Measurements from ENCODE around the gene ARIH2. TPM values are rescaled to one million over a fixed set of nuclear protein-coding genes. Genes with fewer than 3 reads are reported as not detected.

ARIH2 gene
- total RNA-seq, 2 experiments from 2014 or later = 91.0 to 95.0 TPM

GRCh38 chr3:49020330-49021212, 101.9 kb downstream of the ARIH2 start:
- peak overlapping the region; percentile 87 for H3K4me3 Mint-ChIP-seq
- peak overlapping the region; percentile 95 for H3K27ac Mint-ChIP-seq
- peak; percentile 43 for DNase-seq
- peaks cover 38% of the 10 kb centered on the region for H3K36me3 Mint-ChIP-seq (ENCODE audit: low read depth)
- ChIA-PET CTCF (interaction anchor here (0.9 to 9.3 kb wide), 10 partner anchors 8 to 385 kb away, joined by 3 to 100 read pairs (median 19); partner anchors contain the start of genes ARIH2, P4HTM, PRKAR2A and QRICH1), POLR2A (interaction anchor here (1.2 to 2.3 kb wide), 3 partner anchors 9 to 13 kb away, joined by 4 to 21 read pairs (median 8); partner anchors contain the start of genes IMPDH2 and WDR6)
- no peaks in the 10 kb centered on the region for H3K27me3 Mint-ChIP-seq
- peaks cover 49% of the 10 kb centered on the region for H3K4me1 Mint-ChIP-seq
- no peaks in the 10 kb centered on the region for H3K9me3 Mint-ChIP-seq

- POLR2A ChIA-PET = interaction anchor here (1.2 to 2.3 kb wide), 2 partner anchors 8 to 14 kb away, joined by 4 to 21 read pairs; partner anchors contain the start of genes IMPDH2 and WDR6
- no peaks in the 10 kb centered on the region for H3K9me3 Mint-ChIP-seq
- H3K4me1 Mint-ChIP-seq = peaks cover 53% of the 10 kb centered on the region
- peaks cover 36% of the 10 kb centered on the region for H3K36me3 Mint-ChIP-seq (ENCODE audit: low read depth)
- peak; percentile 100 for DNase-seq
- no peaks in the 10 kb centered on the region for H3K27me3 Mint-ChIP-seq
- peak overlapping the region; percentile 95 for H3K27ac Mint-ChIP-seq
- CTCF ChIA-PET = interaction anchor here (0.6 to 9.3 kb wide), 28 partner anchors 9 to 781 kb away, joined by 3 to 100 read pairs (median 4); partner anchors contain the start of genes ARIH2, KLHDC8B, P4HTM and PRKAR2A
- peak overlapping the region; percentile 87 for H3K4me3 Mint-ChIP-seq
Measured at GRCh38 chr3:49021213-49021812, 102.7 kb downstream of the ARIH2 start.

DNA sequence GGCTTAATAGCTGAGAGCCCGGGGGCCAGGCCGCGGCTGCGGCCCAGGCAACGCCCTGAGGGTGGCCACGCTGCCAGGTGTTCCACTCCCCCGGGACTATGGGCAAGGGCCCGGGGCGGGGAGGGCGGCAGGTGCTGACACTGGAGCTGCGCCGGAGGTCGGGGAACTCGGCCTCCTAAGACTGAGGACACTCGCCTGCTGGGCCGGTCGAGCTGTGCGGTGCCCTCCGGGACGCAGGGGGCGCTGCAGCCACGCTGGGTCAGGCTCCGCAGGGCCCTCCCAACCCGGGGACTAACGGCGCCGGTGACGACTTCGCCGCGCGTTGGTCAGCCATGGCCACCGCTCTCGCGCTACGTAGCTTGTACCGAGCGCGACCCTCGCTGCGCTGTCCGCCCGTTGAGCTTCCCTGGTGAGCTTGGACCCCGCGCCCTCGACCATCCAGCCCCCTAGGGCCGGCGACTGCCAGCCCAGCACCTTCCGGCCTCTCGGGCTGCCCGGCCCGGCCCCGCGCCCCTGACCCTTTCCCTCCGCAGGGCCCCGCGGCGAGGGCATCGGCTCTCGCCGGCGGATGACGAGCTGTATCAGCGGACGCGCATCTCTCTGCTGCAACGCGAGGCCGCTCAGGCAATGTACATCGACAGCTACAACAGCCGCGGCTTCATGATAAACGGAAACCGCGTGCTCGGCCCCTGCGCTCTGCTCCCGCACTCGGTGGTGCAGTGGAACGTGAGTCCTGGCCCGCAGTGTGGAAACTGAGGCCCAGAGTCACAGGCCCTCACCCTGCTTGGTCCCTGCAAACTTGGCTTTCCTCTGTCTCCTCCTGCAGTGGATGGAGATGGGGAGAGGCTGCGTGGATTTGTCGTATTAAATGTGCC, 103.4 kb downstream of the ARIH2 start, which contains the start of gene NDUFAF3:
Gene NDUFAF3, plus strand, starts transcription at position 309 of the 875 bp plus-strand sequence. Its CDS starts 24 bp downstream, at position 333.
- H3K4me1 Mint-ChIP-seq = peaks cover 56% of the 10 kb centered on the region
- H3K27me3 Mint-ChIP-seq = no peaks in the 10 kb centered on the region
- H3K9me3 Mint-ChIP-seq = no peaks in the 10 kb centered on the region
- ChIA-PET CTCF (interaction anchor here (0.6 to 9.3 kb wide), 38 partner anchors 10 to 781 kb away, joined by 3 to 100 read pairs (median 4); partner anchors contain the start of genes ARIH2, KLHDC8B, P4HTM and PRKAR2A), POLR2A (interaction anchor here (0.5 to 2.3 kb wide), 4 partner anchors 15 to 390 kb away, joined by 3 to 21 read pairs (median 4); partner anchors contain the start of genes TCTA and WDR6)
- peak; percentile 91 for DNase-seq
- H3K27ac Mint-ChIP-seq = peak within 1 kb of the TSS; percentile 99
- H3K4me3 Mint-ChIP-seq = peak within 1 kb of the TSS; percentile 87
- H3K36me3 Mint-ChIP-seq (ENCODE audit: low read depth) = peaks cover 40% of the 10 kb centered on the region

DNA sequence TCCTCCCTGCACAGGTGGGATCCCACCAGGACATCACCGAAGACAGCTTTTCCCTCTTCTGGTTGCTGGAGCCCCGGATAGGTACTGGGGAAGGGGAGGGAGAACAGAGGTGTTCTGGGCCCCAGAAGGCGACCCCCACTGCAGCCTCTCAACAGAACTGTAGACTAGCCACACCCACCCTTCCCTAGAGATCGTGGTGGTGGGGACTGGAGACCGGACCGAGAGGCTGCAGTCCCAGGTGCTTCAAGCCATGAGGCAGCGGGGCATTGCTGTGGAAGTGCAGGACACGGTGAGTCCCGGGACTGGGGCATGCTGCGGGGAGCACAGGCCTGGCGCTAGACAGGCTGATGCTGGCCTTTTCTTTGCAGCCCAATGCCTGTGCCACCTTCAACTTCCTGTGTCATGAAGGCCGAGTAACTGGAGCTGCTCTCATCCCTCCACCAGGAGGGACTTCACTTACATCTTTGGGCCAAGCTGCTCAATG, 104.1 kb downstream of the ARIH2 start:
- peaks cover 55% of the 10 kb centered on the region for H3K4me1 Mint-ChIP-seq
- peak overlapping the region; percentile 87 for H3K4me3 Mint-ChIP-seq
- no peaks in the 10 kb centered on the region for H3K9me3 Mint-ChIP-seq
- peak overlapping the region; percentile 99 for H3K27ac Mint-ChIP-seq
- POLR2A ChIA-PET = interaction anchor here (0.7 to 2.3 kb wide), 4 partner anchors 16 to 389 kb away, joined by 3 to 21 read pairs (median 4); partner anchors contain the start of genes TCTA and WDR6
- CTCF ChIA-PET = interaction anchor here (0.6 to 9.3 kb wide), 23 partner anchors 10 to 435 kb away, joined by 3 to 100 read pairs (median 5); partner anchors contain the start of genes ARIH2, P4HTM, QRICH1 and USP4
- no peak for DNase-seq
- H3K27me3 Mint-ChIP-seq = no peaks in the 10 kb centered on the region
- peaks cover 43% of the 10 kb centered on the region for H3K36me3 Mint-ChIP-seq (ENCODE audit: low read depth)

- peaks cover 62% of the 10 kb centered on the region for H3K4me1 Mint-ChIP-seq
- H3K4me3 Mint-ChIP-seq = peak overlapping the region; percentile 87
- ChIA-PET POLR2A (no interaction called here), CTCF (interaction anchor here (0.7 to 9.3 kb wide), 3 partner anchors 9 to 19 kb away, joined by 3 to 100 read pairs (median 6); partner anchors contain the start of gene WDR6)
- H3K27ac Mint-ChIP-seq = peak overlapping the region; percentile 99
- DNase-seq = no peak
- no peaks in the 10 kb centered on the region for H3K27me3 Mint-ChIP-seq
- H3K36me3 Mint-ChIP-seq (ENCODE audit: low read depth) = peaks cover 42% of the 10 kb centered on the region
- no peaks in the 10 kb centered on the region for H3K9me3 Mint-ChIP-seq
Measured at GRCh38 chr3:49023775-49024174, 105.1 kb downstream of the ARIH2 start.

- Mint-ChIP-seq H3K36me3 (ENCODE audit: low read depth) (peaks cover 44% of the 10 kb centered on the region), H3K4me3 (no peak overlapping the region), H3K27me3 (no peaks in the 10 kb centered on the region), H3K27ac (no peak overlapping the region), H3K4me1 (peaks cover 64% of the 10 kb centered on the region), H3K9me3 (no peaks in the 10 kb centered on the region)
- ChIA-PET CTCF (interaction anchor here (1.3 to 9.3 kb wide), 2 partner anchors 9 to 17 kb away, joined by 6 to 100 read pairs; partner anchors contain the start of gene WDR6), POLR2A (no interaction called here)
- DNase-seq = no peak
Measured at GRCh38 chr3:49024449-49024848, 105.8 kb downstream of the ARIH2 start.

- Mint-ChIP-seq H3K36me3 (ENCODE audit: low read depth) (peaks cover 44% of the 10 kb centered on the region), H3K27ac (no peak overlapping the region), H3K4me1 (peaks cover 59% of the 10 kb centered on the region), H3K9me3 (no peaks in the 10 kb centered on the region), H3K27me3 (no peaks in the 10 kb centered on the region), H3K4me3 (no peak overlapping the region)
- DNase-seq = no peak
- POLR2A ChIA-PET = no interaction called here
- CTCF ChIA-PET = interaction anchor here (0.6 to 1.4 kb wide), 2 partner anchors 22 to 172 kb away, joined by 3 read pairs; no protein-coding TSS in a partner anchor
Measured at GRCh38 chr3:49025005-49025792, 106.6 kb downstream of the ARIH2 start.

GRCh38 chr3:49025793-49026520, 107.3 kb downstream of the ARIH2 start:
- Mint-ChIP-seq H3K27me3 (no peaks in the 10 kb centered on the region), H3K36me3 (ENCODE audit: low read depth) (peaks cover 47% of the 10 kb centered on the region), H3K9me3 (no peaks in the 10 kb centered on the region), H3K27ac (no peak overlapping the region), H3K4me3 (no peak overlapping the region), H3K4me1 (peaks cover 59% of the 10 kb centered on the region)
- no peak for DNase-seq
- ChIA-PET POLR2A (no interaction called here), CTCF (interaction anchor here (0.6 to 1.5 kb wide), 3 partner anchors 19 to 173 kb away, joined by 3 to 6 read pairs (median 3); partner anchors contain the start of gene WDR6)

- no peak for DNase-seq
- CTCF ChIA-PET = interaction anchor here (1.0 to 1.5 kb wide), 3 partner anchors 13 to 24 kb away, joined by 3 to 6 read pairs (median 3); partner anchors contain the start of gene WDR6
- Mint-ChIP-seq H3K4me3 (no peak overlapping the region), H3K4me1 (peaks cover 59% of the 10 kb centered on the region), H3K27ac (no peak overlapping the region), H3K9me3 (no peaks in the 10 kb centered on the region), H3K27me3 (no peaks in the 10 kb centered on the region), H3K36me3 (ENCODE audit: low read depth) (peaks cover 51% of the 10 kb centered on the region)
- POLR2A ChIA-PET = no interaction called here
Measured at GRCh38 chr3:49026536-49026935, 107.9 kb downstream of the ARIH2 start.

DNA sequence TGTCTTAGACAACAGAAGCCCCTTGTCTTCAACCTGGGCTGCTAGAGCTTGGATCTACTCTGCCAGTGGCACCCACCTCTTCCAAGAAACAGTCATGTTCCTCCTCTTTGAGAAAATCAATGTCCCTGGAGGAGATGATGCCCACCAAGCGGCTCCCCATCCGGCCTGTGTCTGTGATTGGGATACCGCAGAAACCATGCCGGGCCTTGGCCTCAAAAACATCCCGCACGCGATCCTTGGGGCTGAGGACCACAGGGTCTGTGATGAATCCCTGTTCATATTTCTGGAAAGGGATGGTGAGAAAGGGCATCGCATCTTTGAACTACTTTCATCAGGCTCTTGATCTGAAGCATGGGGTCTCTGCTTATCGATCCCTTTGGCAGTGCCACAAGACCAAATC, 109.0 kb downstream of the ARIH2 start:
- H3K27ac Mint-ChIP-seq = peak overlapping the region; percentile 46
- H3K4me3 Mint-ChIP-seq = no peak overlapping the region
- CTCF ChIA-PET = interaction anchor here (1.5 to 1.9 kb wide), 2 partner anchors 13 to 20 kb away, joined by 4 to 6 read pairs; partner anchors contain the start of gene WDR6
- H3K4me1 Mint-ChIP-seq = peaks cover 56% of the 10 kb centered on the region
- no peaks in the 10 kb centered on the region for H3K27me3 Mint-ChIP-seq
- peaks cover 55% of the 10 kb centered on the region for H3K36me3 Mint-ChIP-seq (ENCODE audit: low read depth)
- POLR2A ChIA-PET = no interaction called here
- DNase-seq = no peak
- H3K9me3 Mint-ChIP-seq = no peaks in the 10 kb centered on the region
